Activated B cell treated with CpG ODN at 0.5 μM for 24 hours (primary cell): Measurements from ENCODE around the gene CFAP58. TPM values are rescaled to one million over a fixed set of nuclear protein-coding genes. Genes with fewer than 3 reads are reported as not detected.

Experiments
- ATAC-seq: fragments of 200-7000 bp; cut with Tn5 transposase; one replicate; pipeline ENCODE4 v1.10.0; 2021; ENCODE audit warnings: low read depth, mild to moderate bottlenecking, moderate library complexity
- CTCF ChIA-PET: fragments of 350-600 bp; sonication (Branson Sonifier 250); formaldehyde crosslinking; loops from one replicate; lab custom pipeline; 2021; ENCODE audit warnings: antibody characterized with exemption; lab: Charles Lee
- POLR2A ChIA-PET: fragments of 350-600 bp; sonication (Branson Sonifier 250); formaldehyde crosslinking; loops from one replicate; lab custom pipeline; 2021; ENCODE audit warnings: antibody characterized with exemption; lab: Charles Lee
- DNase-seq: peaks from one replicate; pipeline ENCODE4 v3.0.0; 2022
- H3K27ac Mint-ChIP-seq: one replicate; pipeline ENCODE4 v1.8.0; 2020; ENCODE audit warnings: mixed read lengths
- H3K27me3 Mint-ChIP-seq: one replicate; pipeline ENCODE4 v1.8.0; 2021; ENCODE audit warnings: mixed read lengths
- H3K36me3 Mint-ChIP-seq: one replicate; pipeline ENCODE4 v1.8.0; 2021; ENCODE audit warnings: low read depth, mixed read lengths
- H3K4me1 Mint-ChIP-seq: one replicate; pipeline ENCODE4 v1.8.0; 2021; ENCODE audit warnings: mixed read lengths
- H3K4me3 Mint-ChIP-seq: one replicate; pipeline ENCODE4 v1.8.0; 2020; ENCODE audit warnings: mild to moderate bottlenecking, mixed read lengths
- H3K9me3 Mint-ChIP-seq: one replicate; pipeline ENCODE4 v1.8.0; 2020; ENCODE audit warnings: mixed read lengths
- intact Hi-C: fragments of 100-400 bp; cut with micrococcal nuclease; formaldehyde crosslinking; loops from one replicate; pipeline ENCODE4 v1.15.1; 2024
- total RNA-seq: library from RNA; stranded (reverse); gene quantifications from 2 replicates; pipeline ENCODE4 v1.2.3, GENCODE V29; 2022
- TF ChIP-seq, protein P1 (sequence below): fragments of 200-600 bp; IDR thresholded peaks from one replicate; pipeline ENCODE4 v1.8.0; 2022; ENCODE audit warnings: antibody characterized with exemption, mild to moderate bottlenecking

CFAP58 gene
- total RNA-seq, 1 donor from 2014 or later = not detected

DNA sequence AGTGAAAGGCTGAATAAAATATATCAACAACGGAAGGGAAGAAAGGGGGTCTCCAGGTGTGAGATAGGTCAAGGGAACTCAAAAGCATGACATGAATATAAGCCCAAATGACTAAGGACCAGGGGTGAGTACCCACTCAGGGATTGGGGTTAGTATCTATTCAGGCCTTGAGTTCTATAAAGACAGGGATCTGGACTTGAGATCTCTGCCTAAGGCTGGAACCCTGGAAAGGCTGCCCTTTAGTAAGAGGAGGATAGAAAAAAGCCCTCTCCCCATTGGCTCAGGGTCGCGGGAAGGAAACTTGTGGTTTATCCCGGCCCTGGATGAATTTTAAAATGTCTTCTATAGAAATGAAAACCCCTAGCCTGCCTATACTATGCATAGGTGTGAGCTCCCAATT, 13.0 kb upstream of the CFAP58 start:
- CTCF ChIA-PET = interaction anchor here (0.7 to 1.5 kb wide), 4 partner anchors 9 to 35 kb away, joined by 3 to 5 read pairs (median 4); no protein-coding TSS in a partner anchor
- POLR2A ChIA-PET = interaction anchor here (0.7 to 1.6 kb wide), 2 partner anchors 9 to 72 kb away, joined by 3 to 4 read pairs; partner anchors contain the start of gene GSTO2
- Mint-ChIP-seq H3K27ac (no peak overlapping the region), H3K4me1 (peaks cover 33% of the 10 kb centered on the region), H3K36me3 (peaks cover 6% of the 10 kb centered on the region), H3K4me3 (no peak overlapping the region), H3K9me3 (no peaks in the 10 kb centered on the region), H3K27me3 (no peaks in the 10 kb centered on the region)
- TF ChIP-seq, protein P1, sequence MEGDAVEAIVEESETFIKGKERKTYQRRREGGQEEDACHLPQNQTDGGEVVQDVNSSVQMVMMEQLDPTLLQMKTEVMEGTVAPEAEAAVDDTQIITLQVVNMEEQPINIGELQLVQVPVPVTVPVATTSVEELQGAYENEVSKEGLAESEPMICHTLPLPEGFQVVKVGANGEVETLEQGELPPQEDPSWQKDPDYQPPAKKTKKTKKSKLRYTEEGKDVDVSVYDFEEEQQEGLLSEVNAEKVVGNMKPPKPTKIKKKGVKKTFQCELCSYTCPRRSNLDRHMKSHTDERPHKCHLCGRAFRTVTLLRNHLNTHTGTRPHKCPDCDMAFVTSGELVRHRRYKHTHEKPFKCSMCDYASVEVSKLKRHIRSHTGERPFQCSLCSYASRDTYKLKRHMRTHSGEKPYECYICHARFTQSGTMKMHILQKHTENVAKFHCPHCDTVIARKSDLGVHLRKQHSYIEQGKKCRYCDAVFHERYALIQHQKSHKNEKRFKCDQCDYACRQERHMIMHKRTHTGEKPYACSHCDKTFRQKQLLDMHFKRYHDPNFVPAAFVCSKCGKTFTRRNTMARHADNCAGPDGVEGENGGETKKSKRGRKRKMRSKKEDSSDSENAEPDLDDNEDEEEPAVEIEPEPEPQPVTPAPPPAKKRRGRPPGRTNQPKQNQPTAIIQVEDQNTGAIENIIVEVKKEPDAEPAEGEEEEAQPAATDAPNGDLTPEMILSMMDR = no peak
- intact Hi-C loops = no loop called here
- DNase-seq (no peak), ATAC-seq (no peak)

DNA sequence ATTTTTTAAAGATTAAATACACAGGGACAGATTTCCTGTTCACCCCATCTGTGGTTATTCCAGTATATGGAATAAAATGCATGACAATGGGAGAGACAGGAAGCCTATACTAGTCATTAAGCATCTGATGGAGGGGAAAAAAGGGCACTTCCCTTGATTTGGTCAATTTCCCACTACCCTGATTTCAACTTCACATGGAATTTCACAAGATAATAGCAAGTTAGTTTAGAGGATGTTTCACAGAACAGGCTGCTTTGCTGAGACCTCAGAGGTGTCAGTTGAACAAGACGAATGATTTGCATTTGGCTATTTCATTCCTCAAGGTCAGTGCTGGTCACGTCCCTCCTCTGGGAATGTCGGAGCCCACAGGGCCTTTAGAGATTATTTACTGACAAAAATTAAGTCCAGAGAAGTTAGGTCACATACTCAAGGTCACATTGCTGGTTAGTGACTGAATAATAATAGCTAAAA, 10.7 kb upstream of the CFAP58 start:
- ChIA-PET POLR2A (no interaction called here), CTCF (no interaction called here)
- no peak overlapping the region for H3K4me3 Mint-ChIP-seq
- TF ChIP-seq, protein P1 = no peak
- intact Hi-C loops = no loop called here
- H3K27me3 Mint-ChIP-seq = no peaks in the 10 kb centered on the region
- peaks cover 32% of the 10 kb centered on the region for H3K4me1 Mint-ChIP-seq
- H3K27ac Mint-ChIP-seq = no peak overlapping the region
- H3K9me3 Mint-ChIP-seq = no peaks in the 10 kb centered on the region
- H3K36me3 Mint-ChIP-seq = peaks cover 6% of the 10 kb centered on the region
- ATAC-seq (no peak), DNase-seq (no peak)

DNA sequence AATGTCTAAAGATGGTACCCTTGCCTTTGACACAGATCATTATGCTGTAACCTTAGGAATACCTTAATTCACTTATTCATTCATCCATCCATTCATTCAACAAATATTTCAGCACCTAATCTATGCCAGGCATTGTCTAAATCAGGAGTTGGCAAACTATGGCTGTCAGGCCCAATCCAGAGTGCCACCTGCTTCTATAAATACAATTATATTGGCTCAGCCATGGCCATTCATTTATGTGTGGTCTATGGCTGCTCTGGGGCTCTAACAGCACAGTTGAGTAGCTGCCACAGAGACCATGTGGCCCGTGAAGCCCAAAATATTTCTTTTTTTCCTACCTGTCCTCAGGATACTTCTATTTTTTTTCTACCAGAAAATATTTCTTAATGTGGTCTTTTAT, 9.4 kb upstream of the CFAP58 start:
- ChIA-PET POLR2A (interaction anchor here (0.6 kb wide), 1 partner anchor 23 kb away, joined by 3 read pairs; no protein-coding TSS in a partner anchor), CTCF (no interaction called here)
- no peaks in the 10 kb centered on the region for H3K27me3 Mint-ChIP-seq
- no peaks in the 10 kb centered on the region for H3K36me3 Mint-ChIP-seq
- DNase-seq (no peak), ATAC-seq (no peak)
- intact Hi-C loops = no loop called here
- H3K27ac Mint-ChIP-seq = no peak overlapping the region
- TF ChIP-seq, protein P1 = no peak
- H3K9me3 Mint-ChIP-seq = no peaks in the 10 kb centered on the region
- peaks cover 36% of the 10 kb centered on the region for H3K4me1 Mint-ChIP-seq
- no peak overlapping the region for H3K4me3 Mint-ChIP-seq

DNA sequence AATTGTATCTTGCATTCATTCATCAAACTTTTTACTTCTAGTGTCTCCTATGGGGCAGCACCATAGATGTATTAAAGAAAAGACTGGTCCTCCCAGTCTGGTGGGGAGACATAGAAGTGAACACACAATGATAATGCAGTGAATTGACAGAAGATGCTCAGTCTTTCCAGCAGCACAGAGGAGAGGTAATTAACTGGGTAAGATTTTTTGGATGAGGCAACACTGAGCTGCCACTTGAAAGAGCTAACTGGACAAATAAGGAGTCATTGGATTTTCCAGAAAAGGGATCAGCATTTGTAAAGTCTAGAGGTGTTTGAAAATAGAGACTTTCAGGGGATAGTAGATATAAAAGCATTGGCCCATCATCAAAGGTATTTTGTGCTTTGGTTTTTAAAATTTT, 8.1 kb upstream of the CFAP58 start:
- POLR2A ChIA-PET = no interaction called here
- TF ChIP-seq, protein P1 = no peak
- CTCF ChIA-PET = no interaction called here
- Mint-ChIP-seq H3K9me3 (no peaks in the 10 kb centered on the region), H3K27me3 (no peaks in the 10 kb centered on the region), H3K4me1 (peaks cover 24% of the 10 kb centered on the region), H3K36me3 (no peaks in the 10 kb centered on the region), H3K4me3 (no peak overlapping the region), H3K27ac (no peak overlapping the region)
- DNase-seq (no peak), ATAC-seq (no peak)
- intact Hi-C loops = no loop called here

DNA sequence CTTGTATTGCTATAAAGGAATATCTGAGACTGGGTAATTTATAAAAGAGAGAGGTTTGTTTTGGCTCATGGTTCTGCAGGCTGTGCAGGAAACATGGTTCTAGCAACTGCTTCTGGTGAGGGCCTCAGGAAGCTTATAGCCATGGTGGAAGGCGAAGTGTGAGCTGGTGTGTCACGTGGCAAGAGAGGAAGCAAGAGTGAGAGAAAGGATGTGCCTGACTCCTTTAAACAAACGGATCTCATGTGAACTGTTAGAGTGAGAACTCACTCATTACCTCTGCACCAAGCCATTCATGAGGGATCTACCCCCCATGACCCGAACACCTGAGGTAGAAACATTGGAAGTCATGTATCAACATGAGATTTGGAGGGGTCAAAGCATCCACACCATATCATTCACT, 7.7 kb upstream of the CFAP58 start:
- POLR2A ChIA-PET = no interaction called here
- no peaks in the 10 kb centered on the region for H3K9me3 Mint-ChIP-seq
- ATAC-seq = no peak
- intact Hi-C loops = no loop called here
- no peaks in the 10 kb centered on the region for H3K27me3 Mint-ChIP-seq
- H3K4me1 Mint-ChIP-seq = peaks cover 25% of the 10 kb centered on the region
- CTCF ChIA-PET = interaction anchor here (0.8 kb wide), 1 partner anchor 40 kb away, joined by 3 read pairs; no protein-coding TSS in a partner anchor
- H3K27ac Mint-ChIP-seq = no peak overlapping the region
- TF ChIP-seq, protein P1 = no peak
- DNase-seq = no peak
- H3K36me3 Mint-ChIP-seq = no peaks in the 10 kb centered on the region
- no peak overlapping the region for H3K4me3 Mint-ChIP-seq
